ENCODE results near the gene MRPS18B. TPM values are rescaled to one million over a fixed set of nuclear protein-coding genes. Genes with fewer than 3 reads are reported as not detected.
"Not testable (repeated sequence)": the region's sequence is repeated elsewhere in the genome, so short reads cannot be mapped to it uniquely, and the experiment has no call there.

Gene MRPS18B
- total and polyA plus RNA-seq, 2 of the 13 experiments (the other 11 are each of a cell fraction or from before 2014, with no cell fraction given), result 125 to 131 TPM

DNA sequence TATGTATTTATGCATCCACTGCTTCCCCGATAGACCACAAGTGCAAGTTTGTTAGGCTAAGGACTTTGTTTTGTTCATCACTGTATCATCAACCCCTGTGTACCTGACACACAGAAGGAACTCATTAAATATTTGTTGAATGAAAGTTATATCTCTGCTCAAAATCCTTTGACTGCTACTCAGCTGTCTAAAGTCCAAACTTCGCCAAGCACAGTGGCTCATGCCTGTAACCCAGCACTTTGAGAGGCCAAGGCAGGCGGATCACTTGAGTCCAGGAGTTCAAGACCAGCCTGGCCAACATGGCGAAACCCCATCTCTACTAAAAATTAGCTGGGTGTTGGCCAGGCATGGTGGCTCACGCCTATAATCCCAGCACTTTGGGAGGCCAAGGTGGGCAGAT lies 40.3 kb downstream of the MRPS18B start (continued):
- TF ChIP-seq ZNF687 (CRISPR knock-in tag; IDR thresholded peaks at IDR 0.05) (peak; percentile 46), CREM (IDR thresholded peaks at IDR 0.05) (peak; percentile 20; the same call in 1 of the 2 replicates), ZNF644 (CRISPR knock-in tag; IDR thresholded peaks at IDR 0.05; ENCODE audit: low read depth) (peak; percentile 59; the same call in 1 of the 2 replicates), ZFY (CRISPR knock-in tag; IDR thresholded peaks at IDR 0.05) (0 out of 2 replicates have a peak, but pooled peaks have one; percentile 21), HDAC1 (CRISPR knock-in tag; IDR thresholded peaks at IDR 0.05) (peak; percentile 31; the same call in 1 of the 2 replicates)
- TF ChIP-seq CREM (CRISPR knock-in tag; IDR thresholded peaks at IDR 0.05), result not testable (repeated sequence)
- TF ChIP-seq, protein P1, sequence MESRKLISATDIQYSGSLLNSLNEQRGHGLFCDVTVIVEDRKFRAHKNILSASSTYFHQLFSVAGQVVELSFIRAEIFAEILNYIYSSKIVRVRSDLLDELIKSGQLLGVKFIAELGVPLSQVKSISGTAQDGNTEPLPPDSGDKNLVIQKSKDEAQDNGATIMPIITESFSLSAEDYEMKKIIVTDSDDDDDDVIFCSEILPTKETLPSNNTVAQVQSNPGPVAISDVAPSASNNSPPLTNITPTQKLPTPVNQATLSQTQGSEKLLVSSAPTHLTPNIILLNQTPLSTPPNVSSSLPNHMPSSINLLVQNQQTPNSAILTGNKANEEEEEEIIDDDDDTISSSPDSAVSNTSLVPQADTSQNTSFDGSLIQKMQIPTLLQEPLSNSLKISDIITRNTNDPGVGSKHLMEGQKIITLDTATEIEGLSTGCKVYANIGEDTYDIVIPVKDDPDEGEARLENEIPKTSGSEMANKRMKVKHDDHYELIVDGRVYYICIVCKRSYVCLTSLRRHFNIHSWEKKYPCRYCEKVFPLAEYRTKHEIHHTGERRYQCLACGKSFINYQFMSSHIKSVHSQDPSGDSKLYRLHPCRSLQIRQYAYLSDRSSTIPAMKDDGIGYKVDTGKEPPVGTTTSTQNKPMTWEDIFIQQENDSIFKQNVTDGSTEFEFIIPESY (CRISPR knock-in tag; IDR thresholded peaks at IDR 0.05), result peak; percentile 96

Data from HepG2 (cell line).